HG03196 (cell line): ENCODE data around the gene CARD10.
A peak's percentile ranks its signal among the peaks of the same experiment; 100 is the strongest.

ENCODE experiments used
- ATAC-seq: cut with Tn5 transposase; IDR thresholded peaks from one replicate; pipeline ENCODE4 v1.9.1; 2021; ENCODE audit not compliant: unreplicated experiment

CARD10 gene

DNA sequence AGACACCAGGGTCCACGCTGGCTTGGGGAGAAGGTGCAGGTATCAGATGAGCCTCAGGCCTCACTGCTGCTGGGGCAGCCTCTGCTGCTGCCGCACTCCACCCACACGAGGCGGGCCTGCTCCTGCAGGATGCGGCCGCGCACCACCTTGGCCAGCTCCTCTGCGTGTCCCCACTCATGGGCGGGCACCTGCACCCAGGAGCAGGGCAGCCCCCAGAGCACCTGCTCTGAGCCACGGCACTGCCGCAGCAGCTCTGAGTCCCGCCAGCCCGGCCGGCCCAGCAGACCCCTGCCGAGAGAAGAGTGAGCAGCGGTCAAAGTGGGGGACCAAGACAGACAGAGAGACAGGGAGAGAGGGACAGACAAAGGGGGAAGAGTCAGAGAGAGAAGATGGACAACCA, 28.1 kb downstream of the CARD10 start:
- no peak for ATAC-seq

DNA sequence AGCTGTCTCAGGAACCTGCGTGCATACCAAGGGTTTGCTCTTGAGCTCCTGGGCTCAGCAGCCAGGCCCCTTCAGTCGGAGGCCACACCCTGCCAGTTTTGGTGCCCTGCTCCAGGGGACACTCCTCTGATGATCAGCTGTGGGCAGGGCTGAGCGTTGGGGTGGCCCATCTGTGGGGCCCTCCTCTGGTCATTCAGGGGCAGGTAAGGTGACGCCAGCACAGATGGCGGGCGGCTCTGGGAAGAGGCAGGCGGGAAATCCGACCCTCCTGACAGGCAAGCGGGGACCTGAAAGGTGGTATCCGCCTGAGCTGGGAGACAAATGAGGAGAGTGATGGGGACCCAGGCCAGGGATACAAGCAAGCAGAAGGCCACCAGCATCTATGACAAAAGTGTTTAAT, 29.2 kb downstream of the CARD10 start:
- ATAC-seq: no peak

GRCh38 chr22:37488337-37489135, 30.7 kb downstream of the CARD10 start:
- ATAC-seq: no peak

DNA sequence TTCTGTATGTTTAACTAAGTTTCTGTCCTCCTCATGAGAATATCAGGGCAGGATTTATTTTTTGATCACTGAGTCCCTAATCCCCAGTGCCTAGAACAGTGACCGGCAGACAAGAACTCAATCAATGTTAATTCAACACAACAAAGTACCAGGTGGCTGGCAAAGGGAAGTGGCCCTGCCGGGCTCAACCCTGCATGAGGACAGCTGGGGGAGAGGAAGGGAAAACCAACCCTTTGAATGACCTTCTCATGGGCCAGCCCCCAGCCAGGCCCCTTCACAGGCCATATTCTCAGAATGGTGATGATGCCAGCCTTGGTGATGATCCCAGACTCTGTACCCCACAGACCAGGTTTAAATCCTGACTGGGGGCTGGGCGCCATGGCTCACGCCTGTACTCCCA, 31.6 kb downstream of the CARD10 start:
- no peak for ATAC-seq

- no peak for ATAC-seq
Observed at GRCh38 chr22:37487129-37487528, 32.1 kb downstream of the CARD10 start.

DNA sequence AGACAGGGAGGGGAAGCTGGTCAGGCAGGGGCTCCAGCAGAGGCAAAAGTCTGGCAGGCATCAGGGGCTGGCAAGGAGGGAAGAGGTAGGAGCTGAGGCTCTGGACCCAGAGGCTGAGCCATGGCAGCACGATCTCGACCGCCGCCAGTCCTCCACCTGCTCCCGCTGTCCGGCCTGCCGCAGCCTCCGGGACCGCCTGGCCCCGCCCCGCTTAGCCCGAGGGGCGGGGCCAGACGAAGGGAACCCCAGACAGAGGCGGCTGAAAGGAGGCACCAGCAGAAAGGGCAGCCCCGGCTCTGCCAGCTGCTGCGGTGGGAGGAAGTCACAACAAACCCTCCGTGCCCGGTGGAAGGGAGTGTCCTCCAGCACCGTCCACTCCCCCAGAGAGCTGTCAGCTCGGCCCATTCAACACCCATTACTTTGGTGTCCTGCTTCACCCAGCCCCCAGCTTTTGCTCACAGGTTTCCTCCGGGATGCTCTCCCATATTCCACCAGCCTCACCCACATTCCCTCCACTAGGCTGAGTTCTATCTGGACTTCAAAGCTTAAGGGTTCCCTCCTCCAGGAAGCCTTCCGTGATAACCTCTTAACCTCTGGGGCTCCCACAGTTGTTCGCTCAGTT, 32.9 kb downstream of the CARD10 start, which contains the start of gene MFNG:
MFNG (minus strand) TSS at position 161 of the 622 bp plus-strand sequence. CDS start 207 bp downstream, outside the sequence.
- peak; percentile 46 for ATAC-seq

- ATAC-seq: peak; percentile 1
Observed at GRCh38 chr22:37485395-37486223, 33.6 kb downstream of the CARD10 start.

GRCh38 chr22:37484480-37485394, 34.5 kb downstream of the CARD10 start:
- no peak for ATAC-seq

DNA sequence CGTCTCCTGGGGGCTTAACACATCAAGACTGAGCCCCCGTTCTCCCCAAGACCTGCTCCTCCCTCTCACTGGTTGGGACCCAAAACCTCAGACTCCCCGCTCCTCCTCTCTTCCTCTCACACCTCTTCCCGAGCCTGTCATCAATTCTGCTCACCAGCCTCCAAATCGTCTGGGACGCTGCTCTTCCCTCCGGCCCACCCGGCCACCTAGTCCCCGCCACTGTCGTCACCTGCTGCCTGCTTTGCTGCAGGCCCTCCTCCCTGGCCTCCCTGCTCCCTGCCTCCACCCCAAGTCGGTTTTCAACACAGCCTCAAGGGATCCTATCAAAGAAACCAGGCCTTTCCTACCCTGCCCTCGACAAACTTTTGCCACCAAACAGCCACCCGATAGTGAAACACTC, 36.2 kb downstream of the CARD10 start:
- no peak for ATAC-seq

DNA sequence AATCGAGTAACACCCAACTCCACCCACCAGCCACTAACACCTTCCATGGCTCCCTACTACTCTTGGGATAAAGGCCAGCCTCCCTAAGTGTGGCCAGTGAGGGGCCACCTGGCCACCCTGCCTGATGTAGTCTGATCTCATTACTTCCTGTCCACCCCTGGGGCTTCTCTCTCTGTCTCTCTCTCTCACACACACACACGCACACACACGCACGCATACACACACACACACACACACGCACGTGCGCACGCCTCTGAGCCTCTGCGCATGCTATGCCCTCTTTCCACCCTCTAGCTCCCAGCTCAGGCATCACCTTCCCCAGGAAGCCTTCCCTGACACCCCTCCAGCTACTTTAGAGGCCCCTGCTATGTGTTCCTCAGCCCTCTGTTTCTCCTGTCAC, 37.0 kb downstream of the CARD10 start:
- no peak for ATAC-seq

GRCh38 chr22:37481347-37481907, 37.8 kb downstream of the CARD10 start:
- no peak for ATAC-seq

- no peak for ATAC-seq
Observed at GRCh38 chr22:37480387-37481346, 38.5 kb downstream of the CARD10 start.

- ATAC-seq: no peak
Observed at GRCh38 chr22:37479196-37479595, 40.0 kb downstream of the CARD10 start.

DNA sequence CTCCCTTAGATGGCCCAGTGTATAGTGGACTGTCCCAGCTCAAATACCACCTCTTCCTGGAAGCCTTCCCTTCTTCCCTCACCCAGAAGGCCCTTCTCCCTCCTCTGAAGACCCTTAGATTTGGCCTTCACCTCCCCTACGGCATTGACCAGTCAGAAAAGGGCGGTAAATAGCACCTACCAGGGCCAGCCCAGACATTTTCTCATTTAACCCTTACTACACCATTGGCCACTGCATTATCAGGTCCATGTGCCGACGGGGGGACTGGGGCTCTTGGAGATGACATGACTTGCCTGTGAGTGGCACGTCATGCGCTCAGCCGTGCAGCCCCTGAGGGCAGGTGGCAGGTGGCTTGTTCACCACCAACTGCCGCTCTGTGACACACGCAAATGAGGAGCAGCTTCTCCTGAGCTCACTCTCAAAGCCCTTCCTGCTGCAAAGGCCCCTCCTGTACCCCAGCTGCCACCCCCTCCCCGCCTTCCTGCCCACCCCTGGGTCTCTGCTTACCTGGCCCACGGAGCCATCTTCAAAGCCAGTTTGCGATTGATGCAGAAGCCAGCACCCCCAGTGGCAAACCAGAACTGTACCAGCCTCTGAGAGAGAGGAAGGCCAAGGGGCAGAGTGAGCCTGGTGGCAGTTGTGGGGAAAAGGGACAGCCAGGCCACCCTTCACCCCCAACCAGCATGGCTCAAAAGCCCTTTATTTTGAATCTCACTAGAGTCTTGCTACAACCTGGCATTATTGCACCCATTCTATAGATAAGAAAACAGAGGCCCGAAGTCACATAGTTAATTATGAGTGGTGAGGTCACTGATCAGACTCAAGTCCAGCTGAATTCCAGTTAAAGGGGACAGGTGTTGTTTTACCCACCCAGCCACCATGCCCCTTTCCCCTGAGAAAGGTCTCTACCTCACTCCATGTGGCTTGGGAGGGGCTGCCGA, 42.6 kb downstream of the CARD10 start:
- ATAC-seq: no peak

DNA sequence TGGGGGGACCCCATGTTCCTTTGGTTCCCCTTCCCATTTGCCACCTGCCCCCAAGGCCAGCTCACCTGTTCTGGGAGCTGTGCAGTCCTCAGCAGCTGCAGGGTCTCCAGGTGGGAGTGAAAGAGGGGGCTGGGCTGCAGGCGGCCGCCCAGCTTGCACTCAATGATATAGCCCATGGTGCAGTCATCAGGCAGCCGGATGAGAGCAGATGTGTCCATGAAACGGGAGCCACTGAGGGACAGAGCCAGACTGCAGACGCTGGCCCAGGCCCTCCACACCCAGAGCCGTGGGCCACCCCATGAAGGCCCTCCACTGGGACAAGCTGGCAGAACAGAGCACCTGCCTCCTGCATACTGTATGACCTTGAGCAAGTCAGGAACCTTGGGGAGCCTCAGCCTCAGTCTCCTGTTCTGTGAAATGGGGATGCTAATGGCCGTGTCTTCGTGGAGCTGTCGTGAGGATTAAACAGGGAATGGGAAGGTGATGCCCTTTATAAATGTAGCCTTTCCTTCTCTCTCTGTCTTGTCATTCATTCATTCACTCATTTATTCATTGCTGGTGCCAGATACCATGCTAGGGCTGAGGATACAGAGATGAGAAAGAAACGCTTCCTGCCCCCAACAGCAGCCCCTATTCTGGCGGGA, 44.6 kb downstream of the CARD10 start:
- ATAC-seq: no peak

GRCh38 chr22:37473437-37473946, 45.7 kb downstream of the CARD10 start:
- no peak for ATAC-seq

- no peak for ATAC-seq
Observed at GRCh38 chr22:37472418-37473006, 46.7 kb downstream of the CARD10 start.
